Activated CD4-positive, alpha-beta T cell treated with anti-CD3 and anti-CD28 coated beads, Interleukin-2, amount 50 U/mL, for 48 hours (primary cell): ENCODE results near the gene RPL29.

ENCODE experiments used
- DNase-seq, 2 experiments: peaks; one replicate each; pipeline ENCODE4 v3.0.0-alpha.2; 2020

Gene RPL29

DNA sequence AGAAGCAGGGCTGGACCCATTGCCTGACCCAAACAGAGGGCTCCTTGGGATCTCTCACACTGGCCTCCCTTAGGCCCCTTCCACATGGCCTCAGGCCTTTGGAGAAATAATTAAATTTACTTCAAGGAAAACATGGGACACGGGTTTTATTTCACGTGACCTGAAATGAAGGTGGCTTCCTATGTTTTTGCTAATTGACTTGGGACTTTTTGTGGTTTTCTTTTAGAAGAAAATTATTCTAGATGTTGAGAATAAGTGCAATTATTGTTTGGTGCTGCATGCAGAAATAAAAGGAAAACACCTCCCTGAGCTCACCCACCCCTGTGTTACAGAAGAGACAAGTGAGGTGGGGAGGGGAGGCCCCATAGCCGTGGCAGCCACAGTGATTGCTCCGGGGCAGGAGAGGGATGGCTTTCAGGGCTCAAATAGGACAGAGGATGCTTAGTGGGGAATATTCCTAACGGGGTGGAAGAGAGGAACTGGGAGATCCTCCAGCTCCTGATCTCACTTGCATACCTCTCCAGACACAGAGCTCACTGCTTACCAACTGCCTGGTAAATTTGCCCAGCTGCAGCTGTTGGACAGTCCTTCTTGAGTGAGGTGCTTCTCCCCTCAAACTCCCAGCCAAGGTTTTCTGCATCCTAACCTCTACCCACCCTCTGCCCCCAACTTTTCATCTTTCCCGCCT is 29.2 kb upstream of the RPL29 start:
- DNase-seq: no peak

DNA sequence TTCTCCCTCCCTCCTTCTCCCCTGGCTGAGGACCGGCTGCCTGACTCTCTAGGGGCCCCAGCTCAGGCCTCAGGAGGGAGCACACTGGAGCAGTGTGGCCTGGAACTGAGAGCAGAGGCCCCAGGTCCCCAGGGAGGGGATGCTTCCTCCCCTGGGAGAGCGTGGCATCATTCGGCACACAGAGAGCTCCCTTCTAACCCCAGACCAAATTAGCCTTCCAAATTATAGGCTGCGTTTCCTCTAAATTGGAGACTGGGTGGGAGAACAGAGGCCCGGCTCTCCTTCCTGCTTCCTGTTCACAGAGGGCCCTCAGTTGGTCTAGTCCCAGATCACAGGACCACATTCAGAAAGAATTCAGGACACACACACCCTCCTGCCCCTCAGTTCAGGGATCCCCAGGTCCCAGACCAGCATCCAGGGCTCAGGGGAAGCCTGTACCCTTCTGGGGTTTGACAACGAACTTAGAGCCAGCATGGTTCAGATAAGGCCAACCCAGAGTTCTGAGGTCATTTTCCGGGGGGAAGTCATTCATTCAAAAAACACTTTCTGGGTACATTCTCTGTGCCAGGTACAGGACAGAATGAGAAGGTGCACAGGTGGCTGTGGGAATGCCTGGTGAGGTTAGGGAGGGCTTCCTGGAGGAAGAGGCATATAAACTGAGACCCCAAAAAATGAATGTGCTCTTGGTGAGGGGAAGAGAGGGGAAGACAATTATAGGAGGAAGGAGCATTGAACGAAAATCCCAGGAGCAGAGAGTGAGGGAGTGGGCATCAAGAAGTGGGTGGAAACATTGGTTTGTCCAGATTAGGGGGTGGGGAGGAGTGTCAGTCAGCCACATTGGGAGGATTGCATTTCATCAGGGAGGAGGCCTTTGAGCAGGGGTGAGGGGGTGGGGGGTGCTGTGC is 28.4 kb upstream of the RPL29 start:
- DNase-seq: no peak

DNA sequence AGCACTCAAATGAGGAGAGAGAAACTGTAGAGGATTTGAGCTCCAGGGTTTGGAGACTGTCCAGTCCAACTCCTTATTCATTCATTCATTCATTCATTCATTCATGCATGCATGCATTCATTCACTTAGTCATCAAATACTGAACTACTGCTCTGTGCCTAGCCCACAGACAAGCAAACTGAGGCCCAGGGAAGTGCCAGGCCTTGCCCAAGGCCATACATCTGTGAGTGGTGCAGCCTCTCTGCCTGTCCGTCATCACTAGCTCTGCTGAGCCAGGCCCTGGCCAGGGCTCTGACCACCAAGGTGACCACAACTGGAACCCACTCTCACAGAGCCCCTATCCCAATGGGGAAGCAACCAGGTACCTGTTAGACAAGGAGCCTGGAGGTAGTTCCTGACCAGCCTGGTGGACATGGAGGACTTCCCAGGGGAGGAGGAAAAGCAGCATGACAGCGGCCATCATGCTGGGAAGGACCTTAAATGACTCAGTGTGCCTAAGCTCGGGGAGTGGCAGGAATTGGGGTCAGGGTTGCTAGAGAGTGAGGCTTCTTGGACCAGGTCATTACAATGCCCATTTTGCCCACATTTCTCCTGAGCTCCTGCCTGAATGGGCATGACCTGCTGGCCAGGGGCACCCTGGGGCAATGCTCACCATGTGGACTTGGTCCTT is 27.5 kb upstream of the RPL29 start:
- DNase-seq: no peak

DNA sequence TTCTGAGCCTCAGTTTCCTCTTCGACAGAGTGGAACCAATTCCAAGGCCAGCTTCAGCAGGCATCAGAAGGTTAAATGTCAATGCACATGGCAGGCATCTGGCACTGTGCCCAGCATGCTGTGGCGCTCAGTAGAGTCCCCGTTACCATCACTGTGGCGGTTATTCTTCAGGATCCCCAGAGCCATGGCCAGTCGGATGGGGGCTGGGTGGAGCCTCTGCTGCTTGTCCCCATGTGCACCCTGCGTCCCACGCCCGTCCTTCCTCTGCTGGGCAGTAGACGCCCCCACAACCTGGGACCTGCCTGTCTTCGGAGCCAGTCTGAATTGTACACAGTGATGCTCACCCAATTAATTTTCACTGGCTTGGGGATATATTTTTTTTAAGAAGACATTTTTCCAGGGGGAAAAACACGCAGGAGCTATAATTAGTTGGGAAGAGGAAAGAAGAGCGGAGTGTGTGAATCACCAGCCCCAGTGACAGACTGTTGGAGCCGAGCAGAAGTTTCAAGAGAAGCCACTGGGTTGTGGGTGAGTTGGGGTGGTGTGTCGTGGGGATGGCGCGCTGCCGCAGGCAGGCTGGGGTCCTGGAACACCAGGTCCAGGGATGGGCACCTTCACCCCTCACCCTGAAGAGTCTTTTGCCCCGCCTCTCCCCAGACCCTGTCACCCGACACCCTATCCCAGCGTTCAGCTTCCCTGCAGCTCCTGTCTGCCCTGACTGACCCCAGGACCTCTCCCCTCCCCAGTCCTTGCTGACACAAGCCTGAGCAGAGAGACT is 26.8 kb upstream of the RPL29 start:
- no peak for DNase-seq

DNA sequence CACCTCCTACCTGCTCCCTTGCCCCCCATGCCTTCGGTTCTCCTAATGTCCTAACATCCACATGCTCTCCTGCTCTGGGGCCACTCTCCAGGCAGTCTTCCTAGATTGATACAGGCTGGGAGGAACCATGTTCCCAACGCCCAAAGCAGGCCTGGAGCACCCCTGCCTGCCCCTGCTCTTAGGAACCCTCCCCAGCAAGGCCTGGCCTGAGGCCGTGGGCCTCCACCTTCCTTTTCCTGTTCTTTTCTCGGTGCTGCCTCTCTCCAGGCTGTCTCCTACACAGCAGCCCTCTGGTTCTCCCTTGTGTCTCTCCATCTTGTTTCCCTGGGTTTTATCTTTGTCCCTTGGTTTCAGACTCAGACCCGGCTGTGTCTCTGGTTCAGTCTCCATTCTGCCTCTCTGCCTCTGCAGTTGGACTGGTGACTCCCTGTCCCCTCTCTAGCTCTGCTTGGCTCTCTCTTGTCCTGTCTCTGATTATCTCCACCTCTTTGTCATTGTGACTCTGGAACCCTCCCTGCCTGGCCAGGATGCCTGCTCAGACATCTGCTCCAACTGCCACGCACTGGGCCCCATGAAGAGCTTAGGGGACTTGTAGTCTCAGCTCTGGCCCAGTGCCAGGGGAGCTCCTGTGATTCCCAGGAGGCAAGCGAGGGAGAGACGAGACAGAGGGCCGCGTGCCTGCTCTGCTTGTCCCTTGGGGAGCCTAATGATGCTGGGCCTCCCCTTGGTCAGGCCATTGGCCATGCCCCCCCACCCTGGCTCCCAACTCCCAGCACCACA is 26.0 kb upstream of the RPL29 start:
- no peak for DNase-seq

DNA sequence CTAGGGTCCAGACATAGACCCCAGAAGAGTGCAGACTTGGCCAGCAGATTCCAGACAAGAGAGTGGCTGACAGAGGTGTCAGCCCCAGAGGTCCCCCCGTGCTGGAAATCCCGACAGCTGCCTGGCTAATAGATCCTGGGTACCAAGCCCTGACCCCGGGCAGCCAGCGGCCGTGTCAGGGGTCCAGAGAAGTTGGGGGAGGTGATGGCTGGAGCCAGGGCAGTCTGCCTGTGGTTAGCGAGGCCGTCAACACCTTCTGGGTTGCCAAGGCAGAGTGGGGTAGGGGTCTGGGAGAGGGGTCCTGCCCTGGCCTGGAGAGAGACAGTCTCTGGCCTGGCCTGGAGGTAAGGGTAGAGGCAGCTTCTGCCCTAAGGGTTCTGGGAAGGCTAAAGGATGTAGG is 25.1 kb upstream of the RPL29 start:
- no peak for DNase-seq

DNA sequence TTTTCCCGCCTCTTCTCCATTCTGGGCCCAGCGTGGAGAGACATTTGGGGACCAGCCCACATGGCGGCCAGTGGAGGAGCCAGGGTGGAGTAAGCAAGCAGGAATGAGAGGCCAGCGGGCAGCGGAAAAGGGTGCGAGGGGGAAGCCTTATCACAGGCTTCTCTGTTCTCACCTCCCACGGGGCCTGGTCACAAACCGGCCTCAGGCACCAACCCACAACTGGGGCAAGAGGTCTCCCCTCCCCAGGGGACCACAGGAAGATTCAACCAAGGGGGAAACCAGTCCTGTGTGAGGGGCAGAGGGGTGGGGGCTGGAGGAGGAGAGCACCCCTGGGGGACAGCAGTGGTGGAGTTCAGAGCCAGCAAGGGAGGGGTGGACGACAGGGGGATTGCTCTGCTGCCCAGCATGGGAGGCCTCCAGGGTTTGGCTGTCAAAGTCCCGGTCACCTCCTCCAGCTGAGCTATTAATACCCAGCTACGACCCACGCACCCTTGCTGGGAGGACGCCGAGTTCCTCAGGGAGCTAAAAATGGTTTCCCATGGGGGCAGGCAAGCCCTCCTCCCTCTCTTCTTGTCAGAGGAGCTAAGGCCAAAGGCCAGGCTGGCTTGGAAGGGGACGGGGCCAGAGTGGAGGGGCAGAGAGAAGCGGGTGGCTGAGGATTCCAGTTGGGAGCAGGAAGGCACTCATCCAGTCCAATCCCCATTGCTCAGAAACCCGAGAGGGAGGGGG is 23.8 kb upstream of the RPL29 start:
- no peak for DNase-seq

DNA sequence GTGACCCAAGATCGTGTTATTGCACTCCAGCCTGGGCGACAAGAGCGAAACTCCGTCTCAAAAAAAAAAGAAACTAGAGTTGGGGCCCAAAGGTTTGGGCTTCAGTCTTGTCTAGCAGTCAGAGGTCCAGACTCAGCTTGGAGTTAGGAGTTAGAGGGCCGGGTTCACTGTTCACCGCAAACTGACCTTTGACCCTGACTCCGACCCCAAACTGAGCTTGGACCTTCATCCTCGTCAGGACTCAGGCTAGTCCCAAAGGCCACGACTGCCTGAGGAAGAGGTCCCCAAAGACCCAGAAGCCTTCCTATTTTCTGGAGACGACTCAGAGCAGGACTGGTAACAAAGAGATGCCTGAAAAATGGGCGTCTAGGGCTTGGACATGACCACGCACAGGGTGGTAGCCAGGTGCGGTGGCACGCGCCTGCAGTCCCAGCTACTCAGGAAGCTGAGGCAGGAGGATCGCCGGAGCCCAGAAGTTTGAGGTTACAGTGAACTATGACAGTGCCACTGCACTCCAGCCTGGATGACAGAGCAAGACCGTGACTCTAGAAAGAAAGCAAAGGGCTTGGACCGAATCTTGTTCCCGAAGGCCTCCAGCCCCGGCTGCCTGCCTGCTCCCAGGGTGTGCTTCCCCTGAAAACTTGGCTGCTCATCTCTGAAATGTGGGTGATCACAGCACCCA is 22.8 kb upstream of the RPL29 start:
- no peak for DNase-seq

DNA sequence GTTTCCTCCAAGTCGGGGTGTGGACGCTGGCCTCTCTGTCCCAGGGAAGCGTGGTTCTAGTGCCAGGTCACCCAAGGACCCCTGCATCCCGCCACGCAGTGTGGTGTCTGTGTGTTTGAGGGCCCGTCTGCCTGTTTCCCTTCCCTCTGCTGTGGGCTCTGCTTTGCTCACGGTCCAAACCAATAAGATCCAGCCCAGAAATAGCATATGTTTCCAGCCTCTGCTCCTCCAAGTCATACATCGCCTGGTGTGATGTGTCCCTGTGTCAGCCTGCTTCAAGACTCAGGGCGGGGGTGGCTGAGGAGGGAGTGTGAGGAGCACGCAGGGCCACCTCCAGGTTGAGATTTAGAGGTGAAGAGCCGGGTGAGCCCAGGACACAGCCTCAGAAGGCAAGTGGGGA is 21.9 kb upstream of the RPL29 start:
- DNase-seq: no peak

DNA sequence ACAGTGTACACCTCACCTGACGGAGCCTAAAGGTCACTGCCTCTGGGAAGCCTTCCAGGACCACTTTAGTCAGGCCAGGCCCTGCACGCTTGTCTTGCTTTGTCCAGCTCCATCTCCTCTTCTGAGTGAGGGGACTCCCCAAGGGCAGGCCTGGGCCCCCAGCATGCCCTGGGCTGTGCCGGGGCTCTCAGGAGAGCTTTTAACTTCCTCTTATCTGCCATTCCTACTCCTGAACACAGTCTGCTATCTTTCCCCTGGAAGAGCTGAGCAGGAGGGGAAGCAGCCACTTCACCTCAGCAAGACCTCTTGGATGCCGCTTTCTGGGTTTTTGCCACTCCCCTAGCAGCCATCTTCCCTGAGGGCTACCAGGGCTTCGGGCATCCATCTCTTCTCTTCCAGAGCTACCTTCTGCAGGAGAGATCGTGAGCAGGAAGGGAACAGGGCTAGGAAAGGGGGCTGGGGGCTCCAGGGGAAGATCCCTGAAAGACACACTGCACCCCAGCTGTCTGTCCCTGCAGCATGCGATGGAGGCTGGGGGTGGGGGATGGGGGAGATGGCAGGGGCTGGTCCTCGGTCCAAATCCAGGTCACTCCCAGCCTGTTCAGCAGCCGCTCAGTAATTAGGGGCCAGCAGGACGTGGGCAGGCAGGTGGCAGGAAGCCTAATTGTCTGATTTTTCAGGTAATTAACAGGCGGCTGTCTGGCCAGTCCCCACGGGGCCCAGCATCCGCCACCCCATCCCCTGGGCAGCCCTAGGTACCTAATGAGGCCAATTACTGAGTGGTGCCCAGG is 19.9 kb upstream of the RPL29 start:
- DNase-seq: no peak

DNA sequence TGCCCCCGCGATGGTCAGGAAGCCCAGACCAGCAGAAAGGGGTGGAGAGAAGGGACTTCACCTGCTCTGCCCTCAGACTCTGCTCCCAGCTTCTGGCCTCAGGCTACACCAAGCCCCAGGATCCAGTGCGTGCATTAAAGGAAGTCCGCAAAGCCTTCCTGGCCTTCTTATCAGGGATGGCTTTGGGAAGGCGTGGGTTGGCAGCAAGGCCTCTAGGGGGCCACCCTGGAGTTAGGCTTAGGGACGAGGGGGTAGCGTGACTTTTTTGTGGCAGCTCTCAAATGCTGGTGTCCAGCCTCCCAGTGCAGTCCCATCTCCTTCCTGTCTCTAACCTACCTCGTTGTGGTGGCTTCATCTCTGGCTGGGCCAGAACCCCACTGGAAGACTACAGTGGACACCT is 18.9 kb upstream of the RPL29 start:
- no peak for DNase-seq

DNA sequence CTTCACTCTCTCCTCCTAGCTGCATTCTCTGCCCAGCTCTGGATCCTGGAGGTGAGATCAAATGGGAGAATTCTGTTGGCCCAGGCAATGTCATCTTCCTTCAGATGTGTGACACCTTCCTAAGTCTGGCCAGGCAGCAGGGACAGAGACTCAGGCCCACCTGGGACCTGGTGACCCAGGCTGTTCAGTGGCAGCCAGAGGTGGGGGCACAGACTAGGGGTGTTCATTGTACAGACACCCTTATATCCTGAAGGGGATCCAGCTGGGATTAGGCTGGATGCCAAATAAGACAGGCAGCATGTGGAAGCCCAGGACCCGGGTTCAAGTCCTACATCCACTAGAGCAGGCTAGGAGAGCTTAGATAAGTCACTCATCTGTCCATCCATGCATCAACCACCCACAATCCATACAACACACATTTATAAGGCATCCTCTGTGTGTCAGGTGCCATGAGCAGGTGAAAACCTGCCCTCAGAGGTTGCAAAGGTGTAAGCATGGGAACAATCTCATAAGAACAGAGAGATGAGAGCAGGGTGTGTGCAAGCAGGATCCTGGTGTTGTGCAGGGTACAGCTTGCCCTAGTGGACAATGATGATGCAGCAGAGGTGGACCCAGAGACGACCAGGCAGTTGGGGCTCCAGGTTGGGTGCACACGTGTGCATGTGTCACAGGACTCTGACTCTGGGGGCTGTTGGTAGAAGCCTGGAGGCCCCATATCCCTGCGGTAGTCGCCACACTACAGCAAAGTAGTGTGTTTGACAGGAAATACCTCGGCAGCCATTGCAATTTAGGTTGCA is 18.3 kb upstream of the RPL29 start:
- DNase-seq: no peak

DNA sequence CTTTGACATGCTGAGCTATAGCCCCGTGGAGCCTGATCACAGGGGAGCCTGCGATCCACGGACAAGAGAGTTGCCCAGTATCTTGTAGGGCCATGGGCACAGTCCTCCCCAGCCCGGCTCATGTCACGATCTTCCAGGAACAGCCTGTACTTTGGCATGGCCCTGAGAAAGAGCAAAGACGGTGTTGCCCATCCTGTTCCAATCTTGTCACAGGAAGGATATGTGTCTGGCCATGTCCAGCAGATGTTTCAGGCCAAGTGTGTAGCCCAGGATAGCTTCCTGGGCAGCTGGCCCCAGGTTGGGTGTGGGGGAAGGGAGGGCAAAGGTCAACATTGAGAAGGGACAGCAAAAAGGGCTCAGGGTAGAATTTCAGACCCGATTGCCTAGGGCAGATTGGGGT is 17.0 kb upstream of the RPL29 start:
- no peak for DNase-seq

DNA sequence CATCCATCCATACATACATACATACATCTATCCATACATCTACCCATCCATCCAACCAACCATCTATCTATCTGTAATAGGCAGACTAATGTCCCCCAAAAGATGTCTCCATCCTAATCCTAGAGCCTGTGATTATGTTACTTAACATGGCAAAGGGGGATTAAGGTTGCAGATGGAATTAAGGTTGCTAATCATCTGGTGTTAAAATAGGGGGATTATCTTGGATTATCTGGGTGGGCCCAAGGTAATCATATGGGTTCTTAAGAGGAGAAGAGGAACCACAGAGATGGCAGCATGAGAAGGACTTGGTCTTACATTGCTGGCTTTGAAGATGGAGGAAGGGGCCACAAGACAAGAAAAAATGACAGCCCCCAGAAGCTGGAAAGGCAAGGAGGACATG is 14.7 kb upstream of the RPL29 start:
- DNase-seq: no peak

DNA sequence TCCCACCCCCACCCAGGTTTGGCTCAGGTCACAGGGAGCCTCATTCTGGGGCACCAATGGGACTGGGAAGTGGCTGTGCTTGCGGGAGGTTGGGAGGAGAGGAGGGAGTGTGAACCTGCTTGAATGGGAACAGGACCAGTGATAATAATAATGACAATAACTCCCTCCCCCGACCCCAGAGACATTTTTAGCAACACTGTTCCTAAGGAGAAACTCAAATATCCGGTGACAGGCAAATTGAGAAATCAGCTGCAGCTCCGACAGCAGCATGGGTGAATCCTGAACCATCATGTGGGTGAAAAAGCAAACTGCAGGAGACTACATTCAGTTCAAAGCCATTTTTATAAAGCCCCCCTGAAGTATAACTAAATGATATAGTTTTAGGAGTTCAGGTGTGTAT is 11.6 kb upstream of the RPL29 start:
- no peak for DNase-seq

DNA sequence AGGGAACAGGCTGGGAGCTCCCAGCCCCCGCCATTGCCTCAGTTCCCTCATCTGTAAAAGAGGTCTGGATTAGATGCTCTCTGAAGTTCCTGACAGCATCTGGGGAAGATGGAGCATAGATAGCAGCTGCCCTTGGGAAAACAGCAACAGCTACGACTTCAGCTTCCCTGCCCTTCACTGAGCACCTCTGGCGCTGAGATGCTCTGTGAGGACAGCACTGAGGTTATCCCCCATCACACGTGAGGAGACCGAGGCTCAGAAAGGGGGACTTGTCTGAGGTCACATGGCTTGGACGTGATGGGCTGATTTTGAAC is 11.1 kb upstream of the RPL29 start:
- no peak for DNase-seq

DNA sequence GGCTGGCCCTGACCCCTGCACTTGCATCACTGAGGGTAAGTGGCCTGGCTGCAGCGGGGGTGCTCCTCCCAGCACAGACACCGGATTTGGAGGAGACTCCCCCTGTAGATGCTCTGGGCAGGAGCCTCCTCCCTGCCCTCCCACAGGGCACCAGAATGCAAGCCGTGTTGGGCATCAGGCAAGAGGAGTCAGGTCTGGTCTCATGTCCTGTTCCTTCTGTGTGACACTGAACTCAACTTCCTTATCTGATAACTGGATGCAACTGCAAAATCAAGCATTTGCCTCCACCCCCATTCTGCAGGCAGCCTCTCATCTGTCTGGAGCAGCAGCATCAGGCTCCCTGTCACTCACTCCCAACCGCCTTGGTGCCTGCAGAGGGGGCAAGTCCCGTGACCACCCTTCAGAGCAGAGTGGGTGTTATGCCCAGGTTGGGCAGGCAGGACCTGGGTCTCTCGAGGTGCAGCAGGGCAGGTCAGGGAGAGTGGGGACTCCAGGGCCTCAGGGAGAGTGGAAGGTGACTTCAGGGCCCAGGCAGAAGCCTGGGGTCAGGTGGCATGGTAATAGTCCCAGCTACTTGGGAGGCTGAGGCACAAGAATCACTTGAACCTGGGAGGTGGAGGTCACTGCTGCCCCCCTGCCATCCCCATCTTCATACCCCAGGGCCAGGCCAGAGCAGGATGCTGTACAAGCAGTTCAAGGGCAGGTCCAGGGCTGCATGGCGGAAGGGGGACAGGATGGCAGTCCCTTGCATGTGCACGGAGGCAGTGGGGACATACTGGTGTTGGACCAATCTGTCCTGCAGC is 10.5 kb upstream of the RPL29 start:
- no peak for DNase-seq

DNA sequence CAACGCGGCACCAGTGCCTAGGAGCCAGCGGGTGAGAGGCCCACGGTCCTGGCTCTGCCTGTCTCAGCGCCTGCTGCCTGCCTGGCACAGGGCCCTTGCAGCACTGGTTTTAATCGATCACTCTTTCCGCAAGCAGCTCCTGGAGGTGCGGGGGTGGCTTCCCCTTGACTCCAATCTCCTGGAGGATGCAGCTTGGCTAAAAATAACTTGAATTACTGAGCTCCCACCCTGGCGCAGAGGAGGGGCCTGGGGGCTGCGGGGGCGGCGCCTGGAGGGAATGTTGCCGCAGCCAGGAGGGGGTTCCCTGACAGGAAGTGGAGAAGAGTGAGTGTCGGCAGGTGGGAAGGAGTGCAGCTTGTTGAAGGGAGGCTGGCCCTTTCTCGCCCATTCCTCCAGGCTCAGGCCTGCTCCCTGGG is 9.9 kb upstream of the RPL29 start:
- DNase-seq: no peak
